ENCODE results near the gene BBOX1.
"Not testable (repeated sequence)": the region's sequence is repeated elsewhere in the genome, so short reads cannot be mapped to it uniquely, and the experiment has no call there.

The BBOX1 gene

GRCh38 chr11:27119396-27119795 is 78.8 kb downstream of the BBOX1 start:
- in situ Hi-C loops (cut with MboI; ENCODE audit: low sequenced_read_pairs), result no loop called here

- in situ Hi-C loops (cut with MboI; ENCODE audit: low sequenced_read_pairs), result no loop called here
Measured at GRCh38 chr11:27120211-27120610, 79.6 kb downstream of the BBOX1 start.

GRCh38 chr11:27122001-27122400 is 81.4 kb downstream of the BBOX1 start:
- in situ Hi-C loops (cut with MboI; ENCODE audit: low sequenced_read_pairs), result no loop called here

DNA sequence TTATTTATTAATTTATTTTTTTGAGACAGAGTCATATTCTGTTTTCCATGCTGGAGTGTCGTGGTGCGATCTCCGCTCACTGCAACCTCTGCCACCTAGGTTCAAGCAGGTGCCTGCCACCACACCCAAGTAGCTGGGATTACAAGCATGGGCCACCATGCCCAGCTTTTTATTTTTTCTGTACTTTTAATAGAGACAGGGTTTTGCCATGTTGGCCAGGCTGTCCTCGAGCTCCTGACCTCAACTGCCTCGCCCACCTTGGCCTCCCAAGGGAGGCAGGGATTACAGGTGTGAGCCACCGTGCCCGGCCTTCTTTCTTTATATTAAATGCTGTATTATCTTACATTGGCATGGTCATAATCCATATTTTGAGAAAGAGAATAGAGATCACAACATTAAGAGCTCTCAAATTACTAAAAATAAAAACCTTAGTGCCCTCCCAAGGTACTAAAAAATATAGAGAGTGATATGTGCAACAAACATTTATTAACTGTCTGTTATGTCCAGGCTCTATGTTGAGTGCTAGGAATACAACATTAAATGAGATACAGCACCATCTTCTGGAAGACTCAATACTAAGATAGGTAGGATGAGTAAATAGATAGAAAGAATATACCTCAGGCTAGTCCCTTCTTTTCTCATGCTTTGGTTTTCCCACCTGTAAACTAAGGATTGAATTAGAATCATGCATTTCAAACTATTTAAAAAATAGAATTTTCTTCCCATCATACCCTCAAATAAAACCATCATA is 84.1 kb downstream of the BBOX1 start:
- in situ Hi-C loops (cut with MboI; ENCODE audit: low sequenced_read_pairs), result no loop called here

DNA sequence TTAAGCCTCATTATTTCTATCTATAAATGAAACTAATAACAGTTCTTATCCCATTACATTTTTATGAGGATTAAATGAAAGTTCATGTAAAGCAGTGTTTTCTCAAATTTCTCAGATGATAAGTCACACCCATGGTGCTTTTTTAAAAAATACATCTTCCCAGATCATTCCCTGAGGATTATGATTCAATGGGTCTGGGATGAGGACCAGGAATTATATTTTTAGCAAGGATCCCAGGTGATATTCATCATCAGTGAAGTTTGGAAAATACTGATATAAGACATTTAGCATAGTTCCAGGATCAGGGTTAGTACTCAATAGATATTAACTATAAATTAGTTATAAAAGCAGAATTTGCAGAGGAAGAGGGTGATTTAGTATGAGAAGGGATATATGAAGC is 89.1 kb downstream of the BBOX1 start:
- in situ Hi-C loops (cut with MboI; ENCODE audit: low sequenced_read_pairs), result no loop called here

- in situ Hi-C loops (cut with MboI; ENCODE audit: low sequenced_read_pairs), result no loop called here
Measured at GRCh38 chr11:27130806-27131205, 90.2 kb downstream of the BBOX1 start.

- in situ Hi-C loops (cut with MboI; ENCODE audit: low sequenced_read_pairs), result not testable (repeated sequence)
Measured at GRCh38 chr11:27135924-27136329, 95.3 kb downstream of the BBOX1 start.

DNA sequence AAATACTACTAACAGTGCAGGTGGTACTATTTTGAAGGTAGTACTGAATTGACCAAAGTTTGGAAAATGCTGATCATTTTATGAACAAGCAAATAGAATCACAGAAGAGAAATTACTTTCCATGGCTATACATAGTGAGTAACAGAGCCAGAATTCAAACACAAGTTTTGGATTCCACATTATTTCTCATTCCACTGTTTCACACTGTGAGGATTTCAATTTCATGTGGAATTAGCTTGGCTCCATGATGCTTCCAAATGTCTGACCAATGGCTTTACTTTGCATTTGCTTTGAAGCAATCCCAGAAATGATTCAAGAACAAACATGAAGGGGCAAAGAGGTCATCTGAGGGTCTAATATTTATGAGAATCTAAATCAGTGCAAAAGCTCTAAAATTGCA is 98.1 kb downstream of the BBOX1 start:
- in situ Hi-C loops (cut with MboI; ENCODE audit: low sequenced_read_pairs), result no loop called here

- in situ Hi-C loops (cut with MboI; ENCODE audit: low sequenced_read_pairs), result no loop called here
Measured at GRCh38 chr11:27139742-27140367, 99.2 kb downstream of the BBOX1 start.

- in situ Hi-C loops (cut with MboI; ENCODE audit: low sequenced_read_pairs), result no loop called here
Measured at GRCh38 chr11:27141576-27141975, 101.0 kb downstream of the BBOX1 start.

- in situ Hi-C loops (cut with MboI; ENCODE audit: low sequenced_read_pairs), result no loop called here
Measured at GRCh38 chr11:27147916-27148315, 107.3 kb downstream of the BBOX1 start.

GRCh38 chr11:27148506-27148905 is 107.9 kb downstream of the BBOX1 start:
- in situ Hi-C loops (cut with MboI; ENCODE audit: low sequenced_read_pairs), result no loop called here

DNA sequence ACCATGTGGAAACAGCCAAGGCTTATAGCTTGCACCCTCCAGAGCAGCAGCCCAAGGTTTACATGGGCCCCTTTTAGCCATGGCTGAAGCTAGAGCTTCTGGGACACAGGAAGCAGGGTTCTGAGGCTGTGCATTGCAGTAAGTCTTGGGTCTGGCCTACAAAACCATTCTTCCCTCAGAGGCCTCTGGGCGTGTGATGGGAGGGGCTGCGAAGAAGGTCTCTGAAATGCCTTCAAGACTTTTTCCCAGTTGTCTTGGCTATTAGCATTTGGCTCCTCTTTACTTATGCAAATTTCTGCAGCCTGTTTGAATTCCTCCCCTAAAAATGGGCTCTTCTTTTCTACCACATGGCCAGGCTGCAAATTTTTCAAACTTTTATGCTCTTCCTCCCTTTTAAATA is 109.5 kb downstream of the BBOX1 start:
- in situ Hi-C loops (cut with MboI; ENCODE audit: low sequenced_read_pairs), result no loop called here

DNA sequence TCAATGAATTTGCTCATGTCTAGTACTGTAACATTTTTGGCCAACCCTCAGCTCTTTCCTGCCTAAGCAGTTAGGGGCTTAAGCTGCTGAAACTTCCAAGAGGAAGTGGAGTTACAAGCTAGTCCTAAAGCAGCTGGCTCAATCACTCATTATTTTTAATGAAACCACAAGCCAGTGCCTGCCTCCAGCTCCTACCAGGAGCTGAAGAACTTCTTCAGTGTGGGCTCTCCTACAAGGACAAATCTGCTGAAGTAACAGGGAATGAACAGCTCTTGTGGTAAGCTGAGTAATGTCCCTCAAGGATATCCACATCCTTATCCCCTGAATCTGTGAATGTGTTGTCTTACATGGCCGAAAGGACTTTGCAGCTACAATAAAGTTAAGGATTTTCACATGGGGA is 112.5 kb downstream of the BBOX1 start:
- in situ Hi-C loops (cut with MboI; ENCODE audit: low sequenced_read_pairs), result no loop called here

DNA sequence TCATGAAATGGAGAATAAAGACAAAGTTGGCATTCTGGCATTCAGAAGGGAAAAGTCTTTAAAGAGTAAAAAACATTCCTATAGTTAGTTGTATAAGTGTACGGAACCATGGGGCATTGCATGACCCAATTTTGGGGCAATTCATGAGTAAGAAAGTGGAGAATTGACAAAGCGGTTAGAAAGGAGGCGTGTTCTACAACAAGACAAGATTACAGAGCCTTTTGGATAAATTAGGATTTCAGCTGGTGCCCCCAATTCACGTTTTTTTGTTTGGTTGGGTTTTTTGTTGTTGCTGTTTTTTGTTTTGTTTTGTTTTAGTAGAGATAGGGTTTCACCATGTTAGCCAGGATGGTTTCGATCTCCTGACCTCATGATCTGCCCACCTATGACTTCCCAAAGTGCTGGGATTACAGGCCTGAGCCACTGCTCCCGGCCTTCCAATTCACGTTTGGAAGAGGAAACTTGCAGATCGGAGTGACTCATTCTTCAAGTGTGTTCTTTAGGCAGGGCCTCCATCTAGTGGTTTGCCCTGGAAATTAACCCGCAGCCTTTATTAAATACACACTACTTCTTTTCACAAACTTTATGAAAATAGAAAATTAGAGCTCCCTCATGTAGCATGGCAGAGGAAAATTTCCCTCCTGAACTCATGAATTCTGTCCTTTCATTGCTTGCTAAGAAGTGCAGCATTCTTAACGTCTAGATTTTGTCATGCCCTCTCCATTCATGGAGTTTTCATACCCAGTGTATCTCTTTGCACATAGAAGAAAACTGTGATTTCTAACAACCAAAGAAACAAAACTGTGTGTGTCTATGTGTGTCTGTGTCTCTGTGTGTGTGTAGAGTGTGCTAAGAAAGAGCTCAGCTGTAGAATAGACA is 118.1 kb downstream of the BBOX1 start:
- in situ Hi-C loops (cut with MboI; ENCODE audit: low sequenced_read_pairs), result no loop called here

DNA sequence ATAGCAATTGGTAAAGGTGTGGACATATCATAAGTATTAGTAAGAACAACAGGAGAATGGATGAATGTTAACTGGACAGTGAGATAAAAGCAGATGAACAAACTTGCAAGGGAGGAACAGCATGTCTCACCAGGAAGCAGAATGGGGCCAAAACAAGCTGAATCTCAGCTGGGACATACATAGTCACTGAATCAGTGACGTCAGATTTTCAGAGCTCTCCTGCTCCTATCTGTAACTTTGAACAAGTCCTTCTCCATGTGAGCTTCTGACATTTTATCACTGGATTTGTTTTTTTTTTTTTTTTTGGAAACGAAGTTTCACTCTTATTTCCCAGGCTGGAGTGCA is 118.7 kb downstream of the BBOX1 start:
- in situ Hi-C loops (cut with MboI; ENCODE audit: low sequenced_read_pairs), result no loop called here

DNA sequence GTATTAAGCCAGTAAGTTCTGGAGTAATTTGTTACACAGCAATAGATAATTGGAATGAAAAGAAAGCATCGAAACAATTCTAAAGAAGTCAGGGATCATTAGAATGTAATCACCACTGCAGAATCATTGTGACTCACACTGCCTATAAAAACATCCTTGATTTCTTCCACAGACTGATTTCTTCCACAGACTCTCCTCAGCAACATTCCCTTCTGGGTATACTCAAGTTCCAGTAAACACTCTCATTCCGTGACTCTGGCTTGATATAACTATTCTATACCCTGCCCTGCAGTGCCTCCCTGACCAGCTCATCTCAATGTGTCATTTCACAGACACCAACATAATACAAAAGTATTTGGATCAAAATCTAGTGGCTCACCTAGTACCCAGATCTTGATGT is 120.5 kb downstream of the BBOX1 start:
- in situ Hi-C loops (cut with MboI; ENCODE audit: low sequenced_read_pairs), result no loop called here

DNA sequence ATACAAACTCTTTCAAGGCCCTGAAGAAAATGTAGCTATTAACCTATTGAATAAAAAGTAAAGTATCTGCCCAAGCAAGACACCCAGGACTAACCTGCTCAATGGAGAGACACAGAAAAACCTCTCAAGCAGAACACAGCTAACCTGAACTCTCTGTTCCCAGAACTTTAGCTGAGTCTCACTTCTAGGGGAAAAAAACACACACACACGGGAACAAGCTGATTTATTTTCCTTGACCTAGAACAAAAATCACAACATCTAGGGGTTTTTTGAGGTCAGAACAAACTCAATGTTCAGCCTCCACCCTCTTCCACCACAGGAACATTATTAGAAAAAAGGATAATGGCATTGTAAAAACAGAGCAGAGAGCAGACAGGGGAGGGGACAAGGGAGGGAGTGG is 121.6 kb downstream of the BBOX1 start:
- in situ Hi-C loops (cut with MboI; ENCODE audit: low sequenced_read_pairs), result no loop called here

DNA sequence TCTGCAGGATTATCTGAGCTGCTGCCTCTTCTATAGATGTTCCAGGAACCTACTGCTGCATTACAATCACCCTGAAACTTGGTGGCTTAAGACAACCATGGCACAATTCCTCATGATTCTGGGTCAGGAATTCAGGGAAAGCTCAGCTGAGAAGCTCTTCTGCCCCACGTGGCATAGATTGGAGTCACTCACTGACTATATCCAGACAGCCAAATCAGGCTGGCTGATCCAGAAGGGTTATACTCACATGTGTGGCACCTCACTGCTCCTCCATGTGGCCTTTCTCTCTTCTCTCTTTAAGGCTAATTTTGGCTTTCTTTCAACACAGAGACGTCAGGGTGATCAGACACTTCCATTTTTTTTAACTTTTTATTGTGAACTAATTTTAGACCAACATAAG is 125.5 kb downstream of the BBOX1 start:
- in situ Hi-C loops (cut with MboI; ENCODE audit: low sequenced_read_pairs), result no loop called here

DNA sequence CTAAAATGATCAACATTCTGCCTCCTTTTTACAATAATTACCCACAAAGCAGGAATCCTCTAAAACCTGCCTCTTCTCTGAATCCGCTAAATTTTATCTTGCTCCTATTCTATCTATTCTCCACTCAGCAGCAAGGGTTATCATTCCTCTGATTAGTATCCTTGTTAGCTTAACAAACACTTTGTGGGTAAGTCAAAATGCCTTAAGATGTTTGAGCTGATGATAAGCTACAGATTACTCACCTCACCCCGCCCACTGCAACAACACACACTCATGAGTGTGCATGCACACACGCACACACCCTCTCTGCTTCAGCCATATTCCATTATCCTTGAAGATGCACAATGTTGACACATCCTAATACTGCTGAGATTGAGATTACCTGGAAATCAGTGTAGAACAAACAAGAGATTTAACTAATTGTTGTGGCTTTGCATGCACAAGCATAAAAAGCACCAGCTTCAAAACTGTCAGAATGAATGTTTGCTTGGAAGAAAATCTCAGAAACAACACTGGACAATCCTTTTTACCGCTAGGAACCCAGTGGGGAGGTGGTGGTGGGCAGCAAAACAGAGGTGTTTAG is 130.9 kb downstream of the BBOX1 start:
- in situ Hi-C loops (cut with MboI; ENCODE audit: low sequenced_read_pairs), result no loop called here

DNA sequence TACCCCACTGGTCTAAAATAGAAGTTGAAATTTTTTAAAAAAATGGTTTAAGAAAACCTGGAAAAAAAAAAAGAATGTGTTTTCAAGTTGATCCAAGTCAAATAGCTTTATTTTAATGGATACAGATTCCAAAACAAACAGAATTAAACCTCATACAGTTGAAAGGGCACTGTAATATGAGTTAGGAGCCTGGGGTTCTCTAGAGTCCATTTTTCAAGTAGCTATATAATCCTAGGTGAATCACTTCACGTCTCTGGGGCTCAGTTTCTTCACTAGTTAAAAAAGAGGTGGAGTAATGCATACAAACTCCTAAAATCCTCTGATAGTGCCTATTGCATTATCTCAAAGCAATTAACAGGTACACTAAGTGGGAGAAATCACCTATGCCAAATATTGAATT is 132.9 kb downstream of the BBOX1 start:
- in situ Hi-C loops (cut with MboI; ENCODE audit: low sequenced_read_pairs), result no loop called here

- in situ Hi-C loops (cut with MboI; ENCODE audit: low sequenced_read_pairs), result no loop called here
Measured at GRCh38 chr11:27174021-27174420, 133.4 kb downstream of the BBOX1 start.

Data from hTERT RPE-1 (cell line).